SK-N-SH (cell line): Measurements from ENCODE around the gene PARP15. TPM values are rescaled to one million over a fixed set of nuclear protein-coding genes. Genes with fewer than 3 reads are reported as not detected.

Experiments used
- CTCF ChIA-PET: fragments of 300-600, 350-600 bp; formaldehyde crosslinking; extraction: SDS; loops from one replicate; lab custom pipeline; 2021; lab: Yijun Ruan, JAX
- POLR2A ChIA-PET: fragments of 350-600 bp; sonication (Branson Sonifier 250); formaldehyde crosslinking; extraction: SDS; loops from one replicate; lab custom pipeline; 2020; ENCODE audit warnings: antibody characterized with exemption, inconsistent platforms; lab: Yijun Ruan, JAX
- DNase-seq: peaks from one replicate; pipeline ENCODE4 v3.0.0; 2012
- H2AFZ ChIP-seq: fragments of 200-600 bp; sonication (generic); 2 replicates; pipeline ENCODE4 v1.8.1; 2016; ENCODE audit warnings: antibody characterized with exemption, mild to moderate bottlenecking, low read depth
- H3F3A ChIP-seq: fragments of 200-600 bp; sonication (generic); replicated peaks from 2 replicates; pipeline ENCODE3; 2016; ENCODE audit warnings: antibody characterized with exemption, mild to moderate bottlenecking; ENCODE audit not compliant: insufficient read depth
- H3K27ac ChIP-seq, 2 experiments: fragments of 200-500 bp in 1 of 2; fragments of 200-600 bp in 1 of 2; sonication (Bioruptor generic) in 1 of 2; sonication (generic), shearing (Covaris generic) in 1 of 2; 2 replicates each; pipeline versions ENCODE4 v1.5.1 to v1.6.1; 2014 to 2016; ENCODE audit warnings: low read depth in 2 of 2, inconsistent platforms in 1 of 2, low read length in 1 of 2, mild to moderate bottlenecking in 1 of 2, mixed read lengths in 1 of 2
- H3K27me3 ChIP-seq: fragments of 200-600 bp; sonication (generic), shearing (Covaris generic); 2 replicates; pipeline ENCODE4 v1.6.1; 2016; ENCODE audit warnings: mixed run types; ENCODE audit not compliant: insufficient read depth
- H3K36me3 ChIP-seq, 2 experiments: fragments of 200-500 bp in 1 of 2; fragments of 200-600 bp in 1 of 2; sonication (Bioruptor generic) in 1 of 2; sonication (generic) in 1 of 2; replicated peaks in 1 of 2; 2 replicates each; pipeline versions ENCODE3 to v1.5.1; 2014 to 2016; ENCODE audit warnings: low read length in 1 of 2, mild to moderate bottlenecking in 1 of 2; ENCODE audit not compliant: insufficient read depth in 2 of 2, control insufficient read depth in 1 of 2
- H3K4me1 ChIP-seq, 2 experiments: fragments of 200-500 bp in 1 of 2; fragments of 200-600 bp in 1 of 2; sonication (Bioruptor generic) in 1 of 2; sonication (generic), shearing (Covaris generic) in 1 of 2; 2 replicates each; pipeline versions ENCODE4 v1.5.1 to v1.6.1; 2014 to 2016; ENCODE audit warnings: low read depth in 1 of 2, low read length in 1 of 2, mixed run types in 1 of 2; ENCODE audit not compliant: insufficient read depth in 2 of 2, control insufficient read depth in 1 of 2
- H3K4me2 ChIP-seq: fragments of 200-600 bp; sonication (generic), shearing (Covaris generic); 2 replicates; pipeline ENCODE4 v1.6.1; 2017; ENCODE audit warnings: mixed run types
- H3K4me3 ChIP-seq, 2 experiments: fragments of 200-500 bp in 1 of 2; fragments of 200-600 bp in 1 of 2; sonication (Bioruptor generic) in 1 of 2; sonication (generic), shearing (Covaris generic) in 1 of 2; 2 replicates each; pipeline versions ENCODE4 v1.5.1 to v1.8.1; 2014 to 2016; ENCODE audit warnings: low read depth in 2 of 2, inconsistent platforms in 1 of 2, low read length in 1 of 2, mild to moderate bottlenecking in 1 of 2, mixed read lengths in 1 of 2, moderate library complexity in 1 of 2
- H3K79me2 ChIP-seq: fragments of 200-600 bp; sonication (generic); 2 replicates; pipeline ENCODE4 v1.8.1; 2017; ENCODE audit warnings: mild to moderate bottlenecking; ENCODE audit not compliant: insufficient read depth
- H3K9ac ChIP-seq: fragments of 200-600 bp; sonication (generic); 2 replicates; pipeline ENCODE4 v1.6.1; 2017; ENCODE audit warnings: mixed run types
- H3K9me2 ChIP-seq: fragments of 200-600 bp; sonication (generic); 2 replicates; pipeline ENCODE4 v1.6.1; 2017; ENCODE audit warnings: mixed run types
- H3K9me3 ChIP-seq: fragments of 200-600 bp; sonication (generic); 2 replicates; pipeline ENCODE4 v1.6.1; 2017; ENCODE audit warnings: mixed run types, mild to moderate bottlenecking, moderate library complexity
- H4K20me1 ChIP-seq: fragments of 200-600 bp; sonication (generic); 2 replicates; pipeline ENCODE4 v1.6.1; 2017; ENCODE audit warnings: mild to moderate bottlenecking, mixed run types; ENCODE audit not compliant: insufficient read depth
- CHD2 ChIP-seq: fragments of 150-350 bp; IDR thresholded peaks from 2 replicates; pipeline ENCODE4 v1.6.1; 2018; ENCODE audit warnings: low read length; ENCODE audit not compliant: partially characterized antibody
- ELF1 ChIP-seq: IDR thresholded peaks from 2 replicates; pipeline ENCODE4 v1.4.0; 2012
- EZH2phosphoT487 ChIP-seq: fragments of 200-600 bp; sonication (generic); IDR thresholded peaks from 2 replicates; pipeline ENCODE4 v1.6.1; 2017; ENCODE audit warnings: low read depth, mixed run types, mild to moderate bottlenecking, antibody characterized with exemption, moderate library complexity, borderline replicate concordance
- GABPA ChIP-seq: IDR thresholded peaks from 2 replicates; pipeline ENCODE4 v1.4.0; 2012; ENCODE audit warnings: low read depth, mild to moderate bottlenecking
- GATA2 ChIP-seq: sonication (generic); formaldehyde crosslinking; IDR thresholded peaks from 2 replicates; pipeline ENCODE4 v1.5.0; 2020; ENCODE audit warnings: mild to moderate bottlenecking, missing genetic modification reagents
- JUND ChIP-seq: IDR thresholded peaks from 2 replicates; pipeline ENCODE4 v1.4.0; 2012
- NFIC ChIP-seq: IDR thresholded peaks from 2 replicates; pipeline ENCODE4 v1.4.0; 2012; ENCODE audit warnings: borderline replicate concordance
- RAD21 ChIP-seq: IDR thresholded peaks from 2 replicates; pipeline ENCODE4 v1.6.1; 2012; ENCODE audit warnings: mild to moderate bottlenecking, low read length
- RCOR1 ChIP-seq: fragments of 150-350 bp; IDR thresholded peaks from 2 replicates; pipeline ENCODE4 v1.6.1; 2017; ENCODE audit warnings: antibody characterized with exemption, low read length
- RFX5 ChIP-seq: IDR thresholded peaks from 2 replicates; pipeline ENCODE4 v1.6.1; 2012; ENCODE audit warnings: mild to moderate bottlenecking, improper control_type of control experiment, low read length
- RXRA ChIP-seq: IDR thresholded peaks from 2 replicates; pipeline ENCODE4 v1.4.0; 2012; ENCODE audit warnings: low read depth, mild to moderate bottlenecking, borderline replicate concordance
- SIN3A ChIP-seq: IDR thresholded peaks from 2 replicates; pipeline ENCODE4 v1.6.1; 2012; ENCODE audit warnings: low read depth, mild to moderate bottlenecking, low read length, moderate library complexity, borderline replicate concordance
- SMC3 ChIP-seq: IDR thresholded peaks from 2 replicates; pipeline ENCODE4 v1.6.1; 2012; ENCODE audit warnings: low read depth, low read length, improper control_type of control experiment
- TCF12 ChIP-seq: IDR thresholded peaks from 2 replicates; pipeline ENCODE4 v1.4.0; 2012
- WGBS: methylation state at CpG from one replicate; pipeline ENCODE4 v1.1.6; 2017; ENCODE audit warnings: low lambda C conversion rate; 5-methylcytosine and 5-hydroxymethylcytosine counted together
- polyA plus RNA-seq, 3 experiments: library from polyadenylated mRNA; depleted of rRNA; stranded (reverse); fragments of >200 nt; gene quantifications; 2 replicates each; pipeline ENCODE4 v1.2.3, GENCODE V29; 2012
- TF ChIP-seq, protein P1 (sequence below): IDR thresholded peaks from 2 replicates; pipeline ENCODE4 v1.4.0; 2012; ENCODE audit warnings: low read depth, borderline replicate concordance
- TF ChIP-seq, protein P2 (sequence below): fragments of 200-600 bp; sonication (generic); IDR thresholded peaks from 2 replicates; pipeline ENCODE4 v1.6.1; 2017; ENCODE audit warnings: antibody characterized with exemption, mild to moderate bottlenecking, moderate library complexity
- TF ChIP-seq, protein P3 (sequence below): fragments of 150-350 bp; IDR thresholded peaks from 2 replicates; pipeline ENCODE4 v1.6.1; 2016; ENCODE audit warnings: mild to moderate bottlenecking, low read depth, low read length
- TF ChIP-seq, protein P4 (sequence below): IDR thresholded peaks from 2 replicates; pipeline ENCODE4 v1.4.0; 2012; ENCODE audit warnings: low read depth, borderline replicate concordance

PARP15 gene
- polyA plus RNA-seq, 1 of the 3 experiments (the other 2 are of a cell fraction), result not detected

- POLR2A ChIA-PET, result no interaction called here
Measured at GRCh38 chr3:122678506-122678905, 101.1 kb downstream of the PARP15 start.

GRCh38 chr3:122679085-122679881 is 101.8 kb downstream of the PARP15 start:
- Histone ChIP-seq H3K27ac (no peak overlapping the region), H3K79me2 (peaks cover 4% of the 10 kb centered on the region; the same call in 1 of the 2 replicates), H3K4me1 (peaks cover 12 to 16% of the 10 kb centered on the region in 2 experiments; a peak in 3 of 4 replicates), H3F3A (peaks cover 20% of the 10 kb centered on the region), H3K4me2 (peak overlapping the region; percentile 37; the same call in 1 of the 2 replicates), H3K9me3 (no peaks in the 10 kb centered on the region), H4K20me1 (no peaks in the 10 kb centered on the region), H2AFZ (peak overlapping the region; percentile 99), H3K36me3 (no peaks in the 10 kb centered on the region), H3K9me2 (no peaks in the 10 kb centered on the region), H3K27me3 (no peaks in the 10 kb centered on the region), H3K9ac (no peak overlapping the region), H3K4me3 (peak overlapping the region in 1 of 2 experiments; percentile 34; a peak in 1 of 4 replicates)
- peak; percentile 74 for DNase-seq
- WGBS, result 27% methylated on average over 15 of the region's 16 CpGs
- TF ChIP-seq SIN3A (peak; percentile 65; the same call in 1 of the 2 replicates), SMC3 (peak; percentile 87), JUND (no peak), GABPA (no peak), RAD21 (peak; percentile 93), ELF1 (peak; percentile 71)
- TF ChIP-seq, protein P1, sequence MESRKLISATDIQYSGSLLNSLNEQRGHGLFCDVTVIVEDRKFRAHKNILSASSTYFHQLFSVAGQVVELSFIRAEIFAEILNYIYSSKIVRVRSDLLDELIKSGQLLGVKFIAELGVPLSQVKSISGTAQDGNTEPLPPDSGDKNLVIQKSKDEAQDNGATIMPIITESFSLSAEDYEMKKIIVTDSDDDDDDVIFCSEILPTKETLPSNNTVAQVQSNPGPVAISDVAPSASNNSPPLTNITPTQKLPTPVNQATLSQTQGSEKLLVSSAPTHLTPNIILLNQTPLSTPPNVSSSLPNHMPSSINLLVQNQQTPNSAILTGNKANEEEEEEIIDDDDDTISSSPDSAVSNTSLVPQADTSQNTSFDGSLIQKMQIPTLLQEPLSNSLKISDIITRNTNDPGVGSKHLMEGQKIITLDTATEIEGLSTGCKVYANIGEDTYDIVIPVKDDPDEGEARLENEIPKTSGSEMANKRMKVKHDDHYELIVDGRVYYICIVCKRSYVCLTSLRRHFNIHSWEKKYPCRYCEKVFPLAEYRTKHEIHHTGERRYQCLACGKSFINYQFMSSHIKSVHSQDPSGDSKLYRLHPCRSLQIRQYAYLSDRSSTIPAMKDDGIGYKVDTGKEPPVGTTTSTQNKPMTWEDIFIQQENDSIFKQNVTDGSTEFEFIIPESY, result no peak
- TF ChIP-seq, protein P2, sequence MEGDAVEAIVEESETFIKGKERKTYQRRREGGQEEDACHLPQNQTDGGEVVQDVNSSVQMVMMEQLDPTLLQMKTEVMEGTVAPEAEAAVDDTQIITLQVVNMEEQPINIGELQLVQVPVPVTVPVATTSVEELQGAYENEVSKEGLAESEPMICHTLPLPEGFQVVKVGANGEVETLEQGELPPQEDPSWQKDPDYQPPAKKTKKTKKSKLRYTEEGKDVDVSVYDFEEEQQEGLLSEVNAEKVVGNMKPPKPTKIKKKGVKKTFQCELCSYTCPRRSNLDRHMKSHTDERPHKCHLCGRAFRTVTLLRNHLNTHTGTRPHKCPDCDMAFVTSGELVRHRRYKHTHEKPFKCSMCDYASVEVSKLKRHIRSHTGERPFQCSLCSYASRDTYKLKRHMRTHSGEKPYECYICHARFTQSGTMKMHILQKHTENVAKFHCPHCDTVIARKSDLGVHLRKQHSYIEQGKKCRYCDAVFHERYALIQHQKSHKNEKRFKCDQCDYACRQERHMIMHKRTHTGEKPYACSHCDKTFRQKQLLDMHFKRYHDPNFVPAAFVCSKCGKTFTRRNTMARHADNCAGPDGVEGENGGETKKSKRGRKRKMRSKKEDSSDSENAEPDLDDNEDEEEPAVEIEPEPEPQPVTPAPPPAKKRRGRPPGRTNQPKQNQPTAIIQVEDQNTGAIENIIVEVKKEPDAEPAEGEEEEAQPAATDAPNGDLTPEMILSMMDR, result peak; percentile 86
- POLR2A ChIA-PET, result interaction anchor here (1.0 to 1.2 kb wide), 2 partner anchors 115 to 286 kb away, joined by 5 to 6 read pairs; partner anchors contain the start of genes DTX3L and PARP9
- CTCF ChIA-PET, result interaction anchor here (0.6 to 5.8 kb wide), 41 partner anchors 8 to 1133 kb away, joined by 3 to 84 read pairs (median 4); partner anchors contain the start of genes DTX3L, FAM162A, KPNA1 and MIX23

More at GRCh38 chr3:122678506-122678905, 101.1 kb downstream of the PARP15 start:
- DNase-seq, result no peak
- H3K9ac ChIP-seq, result no peak overlapping the region
- H3K36me3 ChIP-seq, result no peaks in the 10 kb centered on the region
- no peaks in the 10 kb centered on the region for H3K27me3 ChIP-seq
- CTCF ChIA-PET, result interaction anchor here (0.8 to 5.8 kb wide), 34 partner anchors 9 to 1133 kb away, joined by 3 to 84 read pairs (median 5); partner anchors contain the start of genes DTX3L, FAM162A, KPNA1 and MIX23
- no peaks in the 10 kb centered on the region for H3K9me2 ChIP-seq
- peaks cover 4% of the 10 kb centered on the region; the same call in 1 of the 2 replicates for H3K79me2 ChIP-seq
- H3K27ac ChIP-seq, result no peak overlapping the region
- H3K4me3 ChIP-seq, result no peak overlapping the region
- 95% methylated on average over 5 of the region's 5 CpGs for whole genome bisulfite sequencing
- H3K4me2 ChIP-seq, result no peak overlapping the region
- peaks cover 12 to 16% of the 10 kb centered on the region in 2 experiments; a peak in 3 of 4 replicates for H3K4me1 ChIP-seq
- H2AFZ ChIP-seq, result peak overlapping the region; percentile 99
- H3F3A ChIP-seq, result peaks cover 20% of the 10 kb centered on the region
- H4K20me1 ChIP-seq, result no peaks in the 10 kb centered on the region
- TF ChIP-seq SMC3, result no peak
- no peak for TF ChIP-seq TCF12
- TF ChIP-seq, protein P3, sequence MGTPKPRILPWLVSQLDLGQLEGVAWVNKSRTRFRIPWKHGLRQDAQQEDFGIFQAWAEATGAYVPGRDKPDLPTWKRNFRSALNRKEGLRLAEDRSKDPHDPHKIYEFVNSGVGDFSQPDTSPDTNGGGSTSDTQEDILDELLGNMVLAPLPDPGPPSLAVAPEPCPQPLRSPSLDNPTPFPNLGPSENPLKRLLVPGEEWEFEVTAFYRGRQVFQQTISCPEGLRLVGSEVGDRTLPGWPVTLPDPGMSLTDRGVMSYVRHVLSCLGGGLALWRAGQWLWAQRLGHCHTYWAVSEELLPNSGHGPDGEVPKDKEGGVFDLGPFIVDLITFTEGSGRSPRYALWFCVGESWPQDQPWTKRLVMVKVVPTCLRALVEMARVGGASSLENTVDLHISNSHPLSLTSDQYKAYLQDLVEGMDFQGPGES, result no peak
- TF ChIP-seq, protein P4, sequence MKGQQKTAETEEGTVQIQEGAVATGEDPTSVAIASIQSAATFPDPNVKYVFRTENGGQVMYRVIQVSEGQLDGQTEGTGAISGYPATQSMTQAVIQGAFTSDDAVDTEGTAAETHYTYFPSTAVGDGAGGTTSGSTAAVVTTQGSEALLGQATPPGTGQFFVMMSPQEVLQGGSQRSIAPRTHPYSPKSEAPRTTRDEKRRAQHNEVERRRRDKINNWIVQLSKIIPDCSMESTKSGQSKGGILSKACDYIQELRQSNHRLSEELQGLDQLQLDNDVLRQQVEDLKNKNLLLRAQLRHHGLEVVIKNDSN, result no peak
- no peak for TF ChIP-seq SIN3A
- TF ChIP-seq GATA2 (CRISPR knock-in tag), result no peak
- no peak for TF ChIP-seq NFIC
- TF ChIP-seq RXRA, result no peak
- TF ChIP-seq RCOR1, result no peak
- no peak for TF ChIP-seq CHD2
- no peak for TF ChIP-seq JUND
- no peak for TF ChIP-seq RFX5
- TF ChIP-seq EZH2phosphoT487, result no peak
- H3K9me3 ChIP-seq, result no peaks in the 10 kb centered on the region
